HFF-Myc (cell line): ENCODE measurements around the gene MIS18A.
A peak's percentile ranks its signal among the peaks of the same experiment; 100 is the strongest.

Experiments used
- DNase-seq: peaks from one replicate; pipeline ENCODE4 v3.0.0-alpha.2; 2011; ENCODE audit warnings: low read depth; ENCODE audit errors: extremely low read depth
- H3K4me3 ChIP-seq: replicated peaks from 2 replicates; pipeline ENCODE4 v1.5.1; 2011; ENCODE audit warnings: low read depth, mild to moderate bottlenecking, control low read depth, low read length
- TF ChIP-seq, protein P1 (sequence below): IDR thresholded peaks from 2 replicates; pipeline ENCODE4 v1.5.1; 2012; ENCODE audit warnings: mild to moderate bottlenecking, low read depth, low read length, control low read depth; ENCODE audit errors: missing control alignments

The MIS18A gene, protein sequence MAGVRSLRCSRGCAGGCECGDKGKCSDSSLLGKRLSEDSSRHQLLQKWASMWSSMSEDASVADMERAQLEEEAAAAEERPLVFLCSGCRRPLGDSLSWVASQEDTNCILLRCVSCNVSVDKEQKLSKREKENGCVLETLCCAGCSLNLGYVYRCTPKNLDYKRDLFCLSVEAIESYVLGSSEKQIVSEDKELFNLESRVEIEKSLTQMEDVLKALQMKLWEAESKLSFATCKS

DNA sequence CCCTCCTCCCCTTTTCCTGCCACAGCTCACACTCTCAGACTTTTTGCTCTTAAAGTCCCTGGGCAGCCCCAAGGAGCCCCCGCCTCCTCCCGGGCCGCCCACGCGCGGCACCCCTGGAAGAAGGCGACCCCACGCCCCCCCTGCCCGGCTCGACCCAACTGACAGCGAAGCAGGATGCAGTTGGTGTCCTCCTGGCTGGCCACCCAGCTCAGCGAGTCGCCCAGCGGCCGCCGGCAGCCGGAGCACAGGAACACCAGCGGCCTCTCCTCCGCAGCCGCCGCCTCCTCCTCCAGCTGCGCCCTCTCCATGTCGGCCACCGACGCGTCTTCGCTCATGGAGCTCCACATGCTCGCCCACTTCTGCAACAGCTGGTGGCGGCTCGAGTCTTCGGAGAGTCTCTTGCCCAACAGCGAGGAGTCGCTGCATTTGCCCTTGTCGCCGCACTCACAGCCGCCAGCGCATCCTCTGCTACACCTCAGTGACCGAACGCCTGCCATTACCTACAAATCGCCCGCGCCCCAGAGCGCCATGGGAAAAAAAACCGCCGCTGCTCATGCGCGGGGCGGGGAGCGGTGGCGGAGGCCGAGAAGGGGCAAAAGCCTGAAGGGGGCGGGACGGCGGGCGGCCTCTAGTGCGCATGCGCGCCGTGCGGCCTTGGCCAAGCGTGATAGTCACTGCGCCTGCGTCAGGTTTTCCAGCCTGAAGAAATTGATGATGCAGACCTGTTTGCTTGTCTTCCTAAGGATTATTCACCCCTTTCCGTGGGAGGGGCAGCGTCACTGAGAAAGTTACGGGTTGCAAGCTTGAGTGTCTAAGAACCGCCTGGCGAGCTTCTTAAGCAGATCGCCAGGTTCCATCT is at the start of gene MIS18A:
Gene MIS18A, minus strand, starts transcription at position 532 of the 859 bp plus-strand sequence. Its CDS starts 35 bp downstream, at position 497.
- TF ChIP-seq, protein P1, sequence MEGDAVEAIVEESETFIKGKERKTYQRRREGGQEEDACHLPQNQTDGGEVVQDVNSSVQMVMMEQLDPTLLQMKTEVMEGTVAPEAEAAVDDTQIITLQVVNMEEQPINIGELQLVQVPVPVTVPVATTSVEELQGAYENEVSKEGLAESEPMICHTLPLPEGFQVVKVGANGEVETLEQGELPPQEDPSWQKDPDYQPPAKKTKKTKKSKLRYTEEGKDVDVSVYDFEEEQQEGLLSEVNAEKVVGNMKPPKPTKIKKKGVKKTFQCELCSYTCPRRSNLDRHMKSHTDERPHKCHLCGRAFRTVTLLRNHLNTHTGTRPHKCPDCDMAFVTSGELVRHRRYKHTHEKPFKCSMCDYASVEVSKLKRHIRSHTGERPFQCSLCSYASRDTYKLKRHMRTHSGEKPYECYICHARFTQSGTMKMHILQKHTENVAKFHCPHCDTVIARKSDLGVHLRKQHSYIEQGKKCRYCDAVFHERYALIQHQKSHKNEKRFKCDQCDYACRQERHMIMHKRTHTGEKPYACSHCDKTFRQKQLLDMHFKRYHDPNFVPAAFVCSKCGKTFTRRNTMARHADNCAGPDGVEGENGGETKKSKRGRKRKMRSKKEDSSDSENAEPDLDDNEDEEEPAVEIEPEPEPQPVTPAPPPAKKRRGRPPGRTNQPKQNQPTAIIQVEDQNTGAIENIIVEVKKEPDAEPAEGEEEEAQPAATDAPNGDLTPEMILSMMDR: no peak
- H3K4me3 ChIP-seq: peak within 1 kb of the TSS; percentile 85
- peak; percentile 81 for DNase-seq

- no peak overlapping the region for H3K4me3 ChIP-seq
- TF ChIP-seq, protein P1: no peak
- no peak for DNase-seq
Measured at GRCh38 chr21:32328595-32328994, 49.7 kb upstream of the MIS18A start.

- TF ChIP-seq, protein P1: no peak
- no peak for DNase-seq
- H3K4me3 ChIP-seq: no peak overlapping the region
Measured at GRCh38 chr21:32325706-32326105, 46.9 kb upstream of the MIS18A start.

GRCh38 chr21:32322676-32323075 is 43.8 kb upstream of the MIS18A start:
- H3K4me3 ChIP-seq: no peak overlapping the region
- TF ChIP-seq, protein P1: no peak
- no peak for DNase-seq

- no peak overlapping the region for H3K4me3 ChIP-seq
- TF ChIP-seq, protein P1: no peak
- DNase-seq: no peak
Measured at GRCh38 chr21:32322103-32322502, 43.3 kb upstream of the MIS18A start.

DNA sequence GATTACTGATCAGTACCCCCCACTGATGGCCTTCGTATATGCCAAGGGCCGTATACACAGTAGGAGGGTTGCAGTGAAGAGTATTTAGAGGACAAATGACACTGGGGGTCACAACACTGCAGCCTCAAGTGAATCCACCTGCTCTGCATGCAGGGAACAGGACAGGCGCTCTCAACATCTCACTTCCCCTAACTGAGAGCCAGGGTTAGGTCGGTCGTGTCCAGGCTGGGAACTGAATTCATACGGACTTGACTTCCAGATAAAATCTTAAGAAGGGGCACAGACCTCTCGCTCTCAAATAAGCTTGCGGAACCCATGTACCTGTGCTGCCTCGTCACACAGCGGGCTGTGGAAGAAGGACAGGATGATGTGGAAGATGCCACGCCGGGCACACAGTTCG is 42.6 kb upstream of the MIS18A start:
- TF ChIP-seq, protein P1: no peak
- DNase-seq: no peak
- H3K4me3 ChIP-seq: no peak overlapping the region
